AG08395 (cell line): ENCODE data around the gene DTNBP1.
A peak's percentile ranks its signal among the peaks of the same experiment; 100 is the strongest.

ENCODE experiments used
- DNase-seq: peaks from one replicate; pipeline ENCODE4 v3.0.0; 2012; ENCODE audit warnings: mixed read lengths, low spot score

Gene DTNBP1

DNA sequence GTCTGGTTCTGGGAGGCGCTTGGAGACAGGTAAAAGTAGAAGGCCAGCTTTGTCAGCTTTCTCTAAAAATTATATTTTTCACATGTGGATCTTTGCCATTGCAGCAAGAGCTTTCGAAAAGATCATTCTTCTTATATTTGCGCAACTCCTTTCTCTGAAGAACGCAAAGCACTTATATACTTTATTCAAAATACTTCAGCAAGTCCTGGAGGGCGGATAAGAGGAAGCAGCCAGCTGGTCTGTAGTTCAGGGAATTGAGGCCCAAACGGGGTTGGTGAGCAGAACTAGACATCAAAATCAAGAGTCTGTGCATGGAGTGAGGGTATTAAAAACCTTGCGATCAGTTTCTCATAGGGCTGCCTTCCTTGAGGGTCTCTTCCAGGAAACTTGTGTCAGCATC lies 182.3 kb downstream of the DTNBP1 start:
- DNase-seq, result no peak

GRCh38 chr6:15479761-15480160 lies 183.1 kb downstream of the DTNBP1 start:
- DNase-seq, result peak; percentile 27

DNA sequence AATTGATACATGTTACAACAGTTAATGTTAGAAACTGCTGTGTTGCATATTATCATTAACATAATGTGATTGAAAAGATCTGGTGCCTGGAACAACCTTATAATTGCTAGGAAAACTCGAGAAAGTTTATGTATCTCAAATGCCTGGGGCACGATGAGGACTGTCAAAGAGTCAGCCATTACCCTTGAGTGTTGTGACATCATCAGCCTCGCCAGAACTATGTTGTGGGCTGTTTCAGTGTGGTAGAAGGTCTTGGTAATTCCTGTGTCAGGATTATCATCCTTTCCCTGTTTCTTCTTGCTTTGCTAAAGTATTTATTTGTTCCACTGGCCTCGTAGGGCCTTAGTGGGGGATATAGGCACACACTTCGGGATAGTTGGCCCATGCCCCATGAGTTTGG lies 185.1 kb downstream of the DTNBP1 start:
- DNase-seq, result no peak

DNA sequence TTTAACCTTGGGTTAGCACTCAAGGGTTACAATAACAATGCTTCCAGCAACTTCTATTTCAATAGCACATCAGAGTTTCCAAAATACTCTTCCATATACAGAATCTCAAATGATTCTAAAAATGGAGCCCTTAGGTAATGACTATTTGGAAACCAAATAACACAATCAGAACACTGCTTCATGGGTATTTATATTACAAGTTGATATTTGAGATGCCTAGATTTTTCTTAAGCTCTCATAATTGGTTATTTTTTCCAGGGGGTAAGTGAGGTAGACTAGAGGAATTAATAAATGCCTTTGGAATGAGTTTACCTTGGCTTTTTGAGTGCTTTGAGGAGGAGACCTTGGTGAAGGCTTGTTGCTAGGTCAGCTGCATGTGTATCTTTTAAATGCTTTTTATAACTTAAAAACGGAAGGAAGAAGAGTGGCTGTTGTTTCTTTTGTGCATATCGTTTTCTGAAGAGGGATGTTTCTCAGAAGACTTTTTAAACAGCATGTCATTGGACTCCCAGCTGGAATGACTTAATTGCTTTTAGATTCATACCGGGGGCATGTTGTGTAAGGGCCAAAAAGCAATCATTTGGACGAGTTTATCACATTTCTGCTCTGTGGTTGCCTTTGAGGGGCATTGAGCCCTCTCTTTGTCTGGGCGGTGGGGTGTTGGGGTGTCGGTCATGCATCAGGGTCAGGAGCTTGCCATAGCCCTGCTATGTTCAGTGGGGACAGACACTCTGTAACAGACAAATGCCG lies 186.0 kb downstream of the DTNBP1 start:
- DNase-seq, result no peak

DNA sequence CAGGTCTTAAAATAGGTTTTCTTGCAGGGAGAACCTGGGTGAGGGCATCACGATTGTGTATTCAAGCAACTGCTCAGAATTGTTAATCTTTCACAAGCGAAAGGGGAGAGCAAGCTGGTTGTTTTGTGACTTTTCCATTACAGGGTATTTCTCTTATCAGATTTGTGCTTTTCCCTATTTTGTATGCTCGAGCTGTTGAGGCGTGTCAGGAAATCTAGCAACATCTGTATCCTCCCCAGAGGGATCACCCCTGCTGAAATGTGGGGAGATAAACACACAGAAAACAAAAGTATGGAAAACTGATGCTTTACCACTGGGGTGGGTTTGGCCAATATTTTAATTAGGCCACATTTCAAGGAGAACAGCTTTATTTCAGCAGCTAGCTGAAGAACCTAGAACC lies 187.0 kb downstream of the DTNBP1 start:
- DNase-seq, result no peak

- no peak for DNase-seq
Observed at GRCh38 chr6:15475261-15475660, 187.6 kb downstream of the DTNBP1 start.

DNA sequence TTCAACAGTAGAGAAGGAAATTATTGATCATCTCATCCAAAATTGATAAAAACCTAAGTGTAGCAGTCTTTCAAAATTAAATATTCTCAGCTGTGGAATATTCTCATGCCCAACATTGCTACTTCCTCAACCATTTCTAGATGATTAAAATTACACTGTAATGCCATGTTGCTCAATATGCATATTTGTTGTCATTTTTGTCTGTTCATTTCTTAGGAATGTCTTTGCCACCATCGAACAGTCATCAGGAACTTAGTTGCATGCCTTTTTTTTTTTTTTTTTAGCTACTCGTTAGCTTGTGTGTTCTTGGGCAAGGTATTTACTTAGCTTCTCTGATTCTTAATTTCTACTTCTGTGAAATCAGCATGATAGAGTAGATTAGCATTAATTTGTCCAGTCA lies 188.6 kb downstream of the DTNBP1 start:
- DNase-seq, result peak; percentile 66

DNA sequence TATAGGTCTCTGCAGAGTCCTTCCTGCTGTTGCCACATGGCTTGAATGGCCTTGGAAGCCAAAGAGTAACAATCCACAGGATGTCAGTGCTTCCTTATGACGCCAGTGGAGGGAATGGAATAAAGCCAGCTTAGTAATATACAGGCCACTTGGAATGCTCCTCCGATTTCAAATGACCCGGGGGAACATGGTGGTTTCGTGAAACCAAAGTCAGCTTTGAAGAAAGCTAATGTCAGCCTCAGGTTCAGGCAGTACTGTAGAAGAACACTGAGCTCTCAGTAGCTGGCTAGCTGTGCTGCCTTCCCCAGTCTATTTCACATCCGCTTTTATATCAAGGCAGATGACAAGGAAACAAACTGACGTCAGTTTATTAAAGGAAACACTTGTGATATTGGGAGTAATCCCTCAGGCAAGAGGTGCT lies 189.1 kb downstream of the DTNBP1 start:
- DNase-seq, result peak; percentile 69

GRCh38 chr6:15473174-15473573 lies 189.7 kb downstream of the DTNBP1 start:
- no peak for DNase-seq
